K562 (cell line): Measurements from ENCODE around the gene MIEN1. TPM values are rescaled to one million over a fixed set of nuclear protein-coding genes. Genes with fewer than 3 reads are reported as not detected.
A peak's percentile ranks its signal among the peaks of the same experiment; 100 is the strongest.

Source experiments
- BHLHE40 ChIP-seq: IDR thresholded peaks from 2 replicates; pipeline ENCODE4 v1.6.1; 2011; ENCODE audit warnings: low read length, improper control_type of control experiment
- BMI1 ChIP-seq: fragments of 150-350 bp; IDR thresholded peaks from 2 replicates; pipeline ENCODE4 v1.6.1; 2014; ENCODE audit warnings: low read length
- E2F1 ChIP-seq: sonication (generic); formaldehyde crosslinking; IDR thresholded peaks from 2 replicates; pipeline ENCODE4 v1.8.1; 2023; ENCODE audit warnings: mild to moderate bottlenecking, missing genetic modification reagents, moderate library complexity
- EP300 ChIP-seq: IDR thresholded peaks from 2 replicates; pipeline ENCODE4 v1.6.1; 2012; ENCODE audit warnings: low read length, improper control_type of control experiment
- ETV1 ChIP-seq: fragments of 450-650 bp; conservative IDR thresholded peaks from 2 replicates; pipeline ENCODE4 v1.6.1; 2016; ENCODE audit warnings: missing genetic modification characterization, control low read depth, low read depth, missing compliant biosample characterization
- FOXJ2 ChIP-seq: fragments of 200-800 bp; sonication (Bioruptor generic); IDR thresholded peaks from 2 replicates; pipeline ENCODE4 v1.6.1; 2016; ENCODE audit warnings: missing genetic modification characterization, missing compliant biosample characterization
- HBP1 ChIP-seq: fragments of 450-650 bp; formaldehyde crosslinking; IDR thresholded peaks from 2 replicates; pipeline ENCODE4 v1.4.0; 2022; ENCODE audit warnings: missing genetic modification characterization
- HMG20A ChIP-seq: fragments of 450-650 bp; formaldehyde crosslinking; conservative IDR thresholded peaks from 2 replicates; pipeline ENCODE4 v1.4.0; 2020; ENCODE audit warnings: mild to moderate bottlenecking, mixed read lengths
- LCOR ChIP-seq: sonication (generic); formaldehyde crosslinking; IDR thresholded peaks from 2 replicates; pipeline ENCODE4 v1.8.0; 2022; ENCODE audit warnings: mild to moderate bottlenecking, missing genetic modification reagents
- RERE ChIP-seq: sonication (generic); formaldehyde crosslinking; IDR thresholded peaks from 2 replicates; pipeline ENCODE4 v1.8.0; 2023; ENCODE audit warnings: missing genetic modification reagents, mild to moderate bottlenecking, borderline replicate concordance
- SPI1 ChIP-seq: IDR thresholded peaks from 2 replicates; pipeline ENCODE4 v1.6.1; 2011; ENCODE audit warnings: low read depth, low read length, control low read depth, borderline replicate concordance
- SREBF2 ChIP-seq: sonication (generic); formaldehyde crosslinking; IDR thresholded peaks from 2 replicates; pipeline ENCODE4 v1.4.0; 2020; ENCODE audit warnings: mild to moderate bottlenecking, missing genetic modification reagents
- TEAD2 ChIP-seq: fragments of 450-650 bp; IDR thresholded peaks from 2 replicates; pipeline ENCODE4 v1.6.1; 2016; ENCODE audit warnings: missing genetic modification characterization, control low read depth, missing compliant biosample characterization
- TFAP4 ChIP-seq: sonication (generic); formaldehyde crosslinking; IDR thresholded peaks from 2 replicates; pipeline ENCODE4 v1.8.0; 2022; ENCODE audit warnings: missing genetic modification reagents, mild to moderate bottlenecking, moderate library complexity, borderline replicate concordance
- USF2 ChIP-seq: sonication (generic); formaldehyde crosslinking; IDR thresholded peaks from 2 replicates; pipeline ENCODE4 v1.5.0; 2020; ENCODE audit warnings: missing genetic modification reagents
- ZNF184 ChIP-seq: sonication (generic); formaldehyde crosslinking; IDR thresholded peaks from 2 replicates; pipeline ENCODE4 v1.5.0; 2020; ENCODE audit warnings: missing genetic modification reagents
- ZNF217 ChIP-seq: sonication (generic); formaldehyde crosslinking; IDR thresholded peaks from 2 replicates; pipeline ENCODE4 v1.8.0; 2022; ENCODE audit warnings: mild to moderate bottlenecking, missing genetic modification reagents
- ZSCAN29 ChIP-seq: fragments of 450-650 bp; IDR thresholded peaks from 2 replicates; pipeline ENCODE4 v1.6.1; 2017
- polyA plus RNA-seq, 8 experiments: library from polyadenylated mRNA; depleted of rRNA in 4 of 8; stranded (reverse) in 5 of 8; unstranded in 3 of 8; fragments of >200 nt; fragmentation: Nextera tagmentation in 2 of 8; fragmentation: Illumina TruSeq in 1 of 8; extraction: Ambion mirVana in 2 of 8; extraction: Trizol in 1 of 8; gene quantifications; 2 replicates each; pipeline versions ENCODE4 v1.2.1 to v1.2.3, GENCODE V29; 2011 to 2014; ENCODE audit warnings: inconsistent platforms in 1 of 8, missing spikeins in 1 of 8
- total RNA-seq, 7 experiments: library from RNA; depleted of rRNA in 6 of 7; stranded (reverse); fragments of >200 nt in 6 of 7; fragmentation: Illumina TruSeq in 2 of 7; extraction: Trizol in 2 of 7; gene quantifications; 2 replicates each; pipeline versions ENCODE4 v1.2.1 to v1.2.3, GENCODE V29; 2011 to 2021; ENCODE audit warnings: low replicate concordance in 1 of 7

MIEN1 gene
- total and polyA plus RNA-seq, 9 of the 15 experiments (the other 6 are each of a cell fraction or from before 2014, with no cell fraction given), result 61.3 to 142 (median 78.9) TPM

- TF ChIP-seq EP300 (no peak; the same call in 1 of the 2 replicates), SPI1 (no peak), SREBF2 (CRISPR knock-in tag) (no peak), ZNF217 (CRISPR knock-in tag) (no peak), ETV1 (tag) (peak; percentile 71), RERE (CRISPR knock-in tag) (no peak), FOXJ2 (tag) (no peak), TFAP4 (CRISPR knock-in tag) (peak; percentile 40; the same call in 1 of the 2 replicates), BHLHE40 (peak; percentile 43; the same call in 1 of the 2 replicates), USF2 (CRISPR knock-in tag) (0 out of 2 replicates have a peak, but pooled peaks have one; percentile 14), BMI1 (no peak), TEAD2 (tag) (no peak), HMG20A (no peak), E2F1 (CRISPR knock-in tag) (peak; percentile 81; the same call in 1 of the 2 replicates), HBP1 (CRISPR knock-in tag) (0 out of 2 replicates have a peak, but pooled peaks have one; percentile 11), ZSCAN29 (no peak), ZNF184 (CRISPR knock-in tag) (no peak), LCOR (CRISPR knock-in tag) (0 out of 2 replicates have a peak, but pooled peaks have one; percentile 28)
Measured at GRCh38 chr17:39754161-39754957, 24.0 kb upstream of the MIEN1 start (continued).
